ENCODE measurements around the gene DNM1. TPM values are rescaled to one million over a fixed set of nuclear protein-coding genes. Genes with fewer than 3 reads are reported as not detected.
A peak's percentile ranks its signal among the peaks of the same experiment; 100 is the strongest.

The DNM1 gene
- total and polyA plus RNA-seq, 10 of the 15 experiments (the other 5 are each of a cell fraction or from before 2014, with no cell fraction given) = 0.06 to 0.67 (median 0.19) TPM; not detected in 3

GRCh38 chr9:128159784-128160602, 43.2 kb upstream of the DNM1 start, which contains the start of gene BBLN (continued):
- TF ChIP-seq ZNF217 (IDR thresholded peaks at IDR 0.05) (no peak), STAT1 (conservative IDR thresholded peaks at IDR 0.05) (0 out of 2 replicates have a peak, but pooled peaks have one; percentile 32), POLR2A (IDR thresholded peaks at IDR 0.05; ENCODE audit: low read depth, low read length) (peak; percentile 96), GATAD2B (conservative IDR thresholded peaks at IDR 0.05; ENCODE audit: low read depth) (peak; percentile 1; the same call in 1 of the 2 replicates), KDM1A (IDR thresholded peaks at IDR 0.05; ENCODE audit: borderline replicate concordance) (no peak), NBN (IDR thresholded peaks at IDR 0.05) (0 out of 2 replicates have a peak, but pooled peaks have one; percentile 24), NR2C2 (IDR thresholded peaks at IDR 0.05; ENCODE audit: borderline replicate concordance, control insufficient read depth, insufficient read length, low read depth) (no peak), TARDBP (IDR thresholded peaks at IDR 0.05; ENCODE audit: borderline replicate concordance) (no peak), CREB1 (IDR thresholded peaks at IDR 0.05; ENCODE audit: low read depth) (peak; percentile 97), SMAD1 (IDR thresholded peaks at IDR 0.05; ENCODE audit: low read depth, partially characterized antibody) (no peak), CBX5 (IDR thresholded peaks at IDR 0.05; ENCODE audit: low read depth) (no peak), POLR2AphosphoS2 (IDR thresholded peaks at IDR 0.05; ENCODE audit: low read depth, low read length) (peak; percentile 78), ZBTB40 (IDR thresholded peaks at IDR 0.05; ENCODE audit: borderline replicate concordance) (peak; percentile 74), NRF1 (conservative IDR thresholded peaks at IDR 0.05; ENCODE audit: low read depth, low read length) (no peak), LARP7 (IDR thresholded peaks at IDR 0.05) (peak; percentile 64; the same call in 1 of the 2 replicates), HDAC2 (IDR thresholded peaks at IDR 0.05) (no peak), BMI1 (IDR thresholded peaks at IDR 0.05; ENCODE audit: borderline replicate concordance) (no peak), FOS (IDR thresholded peaks at IDR 0.05; ENCODE audit: borderline replicate concordance, extremely low read depth, insufficient read length) (no peak), RELA (IDR thresholded peaks at IDR 0.05; ENCODE audit: borderline replicate concordance, partially characterized antibody) (no peak), TCF7 (IDR thresholded peaks at IDR 0.05; ENCODE audit: borderline replicate concordance) (no peak), YY1 (IDR thresholded peaks at IDR 0.05; ENCODE audit: low read depth, low read length) (peak; percentile 65), CREM (IDR thresholded peaks at IDR 0.05; ENCODE audit: low read depth) (peak; percentile 94)
- TF ChIP-seq, protein P1, sequence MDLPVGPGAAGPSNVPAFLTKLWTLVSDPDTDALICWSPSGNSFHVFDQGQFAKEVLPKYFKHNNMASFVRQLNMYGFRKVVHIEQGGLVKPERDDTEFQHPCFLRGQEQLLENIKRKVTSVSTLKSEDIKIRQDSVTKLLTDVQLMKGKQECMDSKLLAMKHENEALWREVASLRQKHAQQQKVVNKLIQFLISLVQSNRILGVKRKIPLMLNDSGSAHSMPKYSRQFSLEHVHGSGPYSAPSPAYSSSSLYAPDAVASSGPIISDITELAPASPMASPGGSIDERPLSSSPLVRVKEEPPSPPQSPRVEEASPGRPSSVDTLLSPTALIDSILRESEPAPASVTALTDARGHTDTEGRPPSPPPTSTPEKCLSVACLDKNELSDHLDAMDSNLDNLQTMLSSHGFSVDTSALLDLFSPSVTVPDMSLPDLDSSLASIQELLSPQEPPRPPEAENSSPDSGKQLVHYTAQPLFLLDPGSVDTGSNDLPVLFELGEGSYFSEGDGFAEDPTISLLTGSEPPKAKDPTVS (IDR thresholded peaks at IDR 0.05; ENCODE audit: low read depth, low read length) = no peak
